NCI-H2227 (cell line): ENCODE measurements around the gene RAPGEF1.

ENCODE experiments used
- DNase-seq: peaks from one replicate; lab custom pipeline; 2025; ENCODE audit not compliant: unreplicated experiment; lab: John Stamatoyannopoulos, UW

Gene RAPGEF1

GRCh38 chr9:131611586-131612315 is 128.1 kb downstream of the RAPGEF1 start:
- no peak for DNase-seq

DNA sequence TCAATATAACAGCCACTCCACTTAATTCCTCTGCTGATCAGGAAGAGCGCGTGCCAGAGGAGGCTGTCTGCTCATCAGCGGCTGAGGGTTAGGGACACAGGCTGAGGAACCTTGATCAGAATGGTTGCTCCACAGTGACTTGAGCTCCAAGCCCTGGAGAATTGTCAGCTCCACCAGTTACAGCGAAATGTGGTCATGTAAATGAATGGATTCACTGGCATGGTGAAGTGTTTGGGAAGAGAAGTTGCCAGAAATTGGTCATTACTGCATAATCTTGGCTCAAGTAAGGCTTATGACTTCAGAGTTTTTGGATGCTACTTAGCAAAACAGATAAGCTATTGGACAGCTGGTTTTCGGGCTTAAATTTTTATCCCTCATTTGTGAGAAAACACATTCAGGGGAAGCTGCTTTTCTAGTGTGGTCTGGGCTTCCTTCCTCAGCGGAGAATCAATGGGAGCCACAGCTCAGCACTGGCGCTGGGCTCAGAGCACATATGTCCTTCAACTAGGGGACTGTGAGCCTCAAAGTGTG is 129.6 kb downstream of the RAPGEF1 start:
- DNase-seq, result no peak

DNA sequence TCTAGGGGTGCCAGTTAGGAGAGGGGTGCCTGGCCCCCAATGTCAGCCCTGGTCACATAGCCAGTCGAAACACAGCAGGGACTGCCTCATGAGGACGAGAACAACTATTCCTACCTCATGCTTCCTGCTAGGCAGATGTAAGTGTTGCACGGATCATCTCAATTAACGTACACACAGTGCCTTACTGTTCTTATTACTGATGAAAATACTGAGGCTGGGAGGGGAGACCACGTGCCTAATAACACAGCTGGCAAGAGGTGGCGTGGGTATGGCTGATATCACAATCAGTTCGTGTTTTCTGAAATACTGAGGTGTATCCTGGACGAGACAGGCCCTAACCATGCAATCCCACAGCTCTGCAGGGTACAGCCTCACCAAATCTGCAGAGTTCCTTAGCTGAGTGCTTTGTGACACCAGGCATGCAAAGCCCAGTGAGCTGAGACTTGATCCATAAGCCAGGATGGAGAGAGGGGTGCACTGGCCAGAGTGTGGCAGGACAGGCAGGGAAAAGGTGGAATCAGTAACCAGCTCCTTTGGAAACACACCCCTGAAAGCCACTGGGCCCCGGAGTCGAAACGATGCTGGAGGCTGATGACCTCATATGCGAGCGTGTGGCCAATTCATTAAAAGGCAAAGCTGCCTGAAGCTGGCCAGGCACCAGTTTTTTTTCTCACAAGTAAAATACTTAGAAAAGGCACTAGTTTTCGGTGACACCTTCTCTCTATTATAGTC is 130.6 kb downstream of the RAPGEF1 start:
- DNase-seq, result no peak

DNA sequence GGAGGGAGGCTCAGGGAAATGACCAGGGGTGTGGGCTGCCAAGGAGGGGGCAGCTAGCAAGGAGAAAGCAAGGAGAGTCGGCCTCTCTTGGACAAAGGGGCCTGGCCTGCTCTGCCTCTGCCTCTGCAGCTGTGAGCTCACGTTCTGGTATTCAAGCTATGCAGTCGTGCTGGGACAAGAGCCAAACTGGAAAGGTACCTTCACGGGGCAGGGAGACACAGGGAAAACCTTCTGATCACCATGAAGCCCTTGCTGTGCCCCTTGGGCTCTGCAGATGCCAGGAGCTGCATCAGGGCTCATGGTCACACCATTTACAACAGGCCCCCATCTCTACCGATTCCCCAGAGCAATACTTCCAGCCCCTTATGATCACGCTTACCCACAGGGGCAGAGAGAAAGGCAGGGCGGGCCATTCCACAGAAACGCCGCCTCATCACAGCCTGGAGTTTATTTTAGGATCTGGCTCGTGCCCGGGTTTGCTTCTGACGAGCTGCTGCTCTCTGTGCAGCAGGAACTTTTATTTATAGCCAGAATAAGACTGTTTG is 131.3 kb downstream of the RAPGEF1 start:
- DNase-seq, result no peak

- no peak for DNase-seq
Measured at GRCh38 chr9:131607591-131607990, 132.3 kb downstream of the RAPGEF1 start.

DNA sequence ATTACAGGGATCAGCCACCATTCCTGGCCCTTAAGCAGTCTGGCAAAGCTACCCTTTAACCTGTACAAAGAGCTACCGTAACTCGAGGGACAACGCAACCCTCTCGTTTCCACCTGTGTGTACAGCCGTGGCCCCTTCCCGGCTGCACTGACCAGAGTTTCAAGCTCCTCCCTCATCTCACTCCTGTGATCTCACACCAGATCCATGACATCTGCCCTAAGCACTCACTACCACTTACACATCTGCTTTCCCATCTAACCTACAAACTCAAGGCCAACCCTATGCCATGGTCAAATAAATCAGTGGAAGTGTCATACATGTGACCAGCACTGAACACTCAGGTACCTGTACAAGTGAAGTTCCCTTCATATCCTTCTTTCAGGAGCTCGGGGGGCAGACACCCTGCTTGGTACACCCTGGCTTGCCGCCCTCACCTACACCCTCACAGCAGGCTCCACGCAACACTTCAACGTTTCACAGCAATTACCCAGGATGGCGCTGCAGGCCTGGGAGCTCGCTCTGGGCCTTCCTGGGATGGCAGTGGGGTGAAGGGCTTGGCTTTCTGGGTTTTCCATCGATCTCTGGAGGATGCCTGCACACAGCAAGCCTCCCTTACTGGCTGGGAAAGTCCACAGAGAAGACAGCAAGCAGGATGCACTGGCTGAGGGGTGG is 132.8 kb downstream of the RAPGEF1 start:
- no peak for DNase-seq

DNA sequence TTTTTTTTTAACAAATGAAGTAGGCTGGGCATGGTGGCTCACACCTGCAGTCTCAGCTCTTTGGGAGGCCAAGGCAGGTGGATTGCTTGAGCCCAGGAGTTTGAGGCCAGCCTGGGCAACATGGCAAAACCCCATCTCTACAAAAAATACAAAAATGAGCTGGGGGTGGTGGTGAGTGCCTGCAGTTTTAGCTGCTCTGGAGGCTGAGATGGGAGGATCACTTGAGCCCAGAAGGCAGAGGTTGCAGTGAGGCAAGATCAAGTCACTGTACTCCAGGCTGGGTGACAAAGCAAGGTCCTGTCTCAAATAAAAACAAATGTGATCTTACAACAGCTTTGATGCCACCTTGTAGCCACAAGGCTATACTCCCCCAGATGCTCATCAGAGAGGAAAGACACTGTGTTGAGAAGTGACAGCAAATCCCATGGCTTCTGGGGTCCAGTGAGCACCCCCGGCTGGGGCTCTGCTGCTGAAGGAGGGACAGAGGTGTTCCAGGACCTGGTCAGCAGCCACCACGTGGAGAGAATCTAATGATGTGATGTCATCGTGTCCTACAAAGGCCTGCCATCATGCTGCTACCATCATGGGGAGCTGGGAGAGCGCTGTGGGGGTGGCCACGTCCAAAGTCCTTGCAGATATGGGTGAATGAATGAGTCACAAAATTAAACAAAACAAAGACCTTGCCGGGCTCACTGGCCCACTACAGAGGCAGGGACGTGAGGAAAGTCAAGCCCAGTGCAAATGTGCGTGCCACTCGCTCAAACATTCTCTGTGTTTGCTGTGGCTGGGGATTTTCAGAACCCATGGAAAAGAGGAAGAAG is 133.9 kb downstream of the RAPGEF1 start:
- no peak for DNase-seq

DNA sequence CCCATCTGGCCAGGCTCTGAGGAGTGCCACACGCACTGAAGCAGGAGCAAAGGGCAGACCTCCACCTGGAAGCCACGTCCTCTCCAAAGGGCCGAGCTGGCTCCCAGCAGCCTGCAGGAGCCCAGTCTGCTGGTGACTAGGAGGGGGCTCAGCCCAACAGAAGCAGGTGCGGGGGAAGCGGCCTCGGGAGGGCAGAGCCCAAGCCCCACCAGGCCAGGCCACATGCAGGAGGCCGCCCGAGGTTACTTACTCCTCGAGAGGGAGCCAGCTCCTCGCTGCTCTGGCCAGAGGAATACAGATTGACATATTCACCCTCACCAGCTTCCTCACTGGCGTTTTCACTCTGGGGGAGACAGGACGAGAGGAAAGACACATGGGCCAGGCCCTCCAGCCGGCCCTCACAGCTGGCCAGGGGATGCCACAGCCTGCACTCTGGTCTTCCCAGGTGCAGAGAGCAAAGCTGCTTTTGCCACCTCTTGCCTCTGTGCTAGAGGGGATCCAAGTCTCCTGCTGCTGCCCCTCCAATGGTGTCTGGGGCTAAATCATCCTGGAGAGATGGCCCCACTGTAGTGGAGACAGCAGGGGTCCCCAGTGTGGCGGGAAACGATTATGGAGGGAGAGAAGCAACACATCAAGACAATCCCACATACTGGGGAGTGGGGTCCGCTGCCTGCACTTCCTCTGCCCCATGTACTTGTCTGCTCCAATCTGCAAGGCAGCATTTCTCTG is 136.0 kb downstream of the RAPGEF1 start:
- DNase-seq, result no peak

GRCh38 chr9:131603199-131603598 is 136.7 kb downstream of the RAPGEF1 start:
- no peak for DNase-seq

- no peak for DNase-seq
Measured at GRCh38 chr9:131601683-131602181, 138.1 kb downstream of the RAPGEF1 start.

- no peak for DNase-seq
Measured at GRCh38 chr9:131598121-131598520, 141.8 kb downstream of the RAPGEF1 start.

- no peak for DNase-seq
Measured at GRCh38 chr9:131597246-131597645, 142.6 kb downstream of the RAPGEF1 start.

DNA sequence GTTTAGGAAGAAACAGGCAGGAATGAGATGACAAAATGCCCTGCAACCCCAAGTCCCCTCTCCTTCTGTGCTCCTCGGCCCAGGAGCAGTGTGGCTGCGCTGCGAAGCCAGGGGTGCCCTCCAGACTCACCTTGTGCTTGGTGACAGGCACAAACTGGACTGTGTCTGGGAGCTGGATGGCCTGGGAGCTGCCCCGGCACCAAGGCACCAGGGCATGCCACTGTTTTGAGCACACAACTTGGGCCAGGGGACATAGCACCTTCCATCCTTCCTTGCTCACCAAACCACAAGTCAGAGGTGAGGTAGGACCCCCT is 143.5 kb downstream of the RAPGEF1 start:
- no peak for DNase-seq

DNA sequence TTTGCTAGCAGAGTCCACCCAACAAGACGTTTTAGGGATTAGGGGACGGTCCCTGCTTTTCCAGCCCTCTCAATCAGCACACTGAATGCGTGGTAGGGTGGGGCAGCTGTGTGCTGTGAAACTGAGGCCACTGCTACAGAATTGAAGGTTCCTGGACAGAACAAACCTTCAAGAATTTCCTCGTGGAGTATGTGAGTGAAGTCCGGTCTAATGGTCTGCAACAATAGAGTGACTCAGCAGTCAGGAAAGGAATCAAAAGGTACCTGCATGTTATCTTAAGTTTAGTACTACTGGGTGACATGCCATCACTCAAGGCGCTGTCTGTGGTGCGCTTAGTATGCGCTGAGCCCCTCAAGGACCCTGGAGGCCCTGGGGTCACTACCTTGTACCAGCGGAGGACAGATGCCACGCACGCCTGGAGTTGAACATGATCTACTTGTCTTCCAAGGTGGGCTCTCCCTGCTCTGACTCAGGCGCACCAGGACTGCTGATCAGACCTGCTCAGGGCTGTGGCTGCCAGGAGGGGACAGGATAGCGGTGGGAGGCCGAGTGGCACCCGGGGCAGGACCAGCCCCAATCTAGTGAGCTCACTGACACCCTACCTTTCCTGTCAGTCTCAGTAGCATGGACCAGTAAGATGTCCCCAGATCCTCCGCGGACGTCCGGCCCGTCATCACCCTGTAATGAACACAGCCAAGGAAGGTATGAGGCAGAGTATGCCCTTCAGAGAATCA is 144.0 kb downstream of the RAPGEF1 start:
- no peak for DNase-seq

DNA sequence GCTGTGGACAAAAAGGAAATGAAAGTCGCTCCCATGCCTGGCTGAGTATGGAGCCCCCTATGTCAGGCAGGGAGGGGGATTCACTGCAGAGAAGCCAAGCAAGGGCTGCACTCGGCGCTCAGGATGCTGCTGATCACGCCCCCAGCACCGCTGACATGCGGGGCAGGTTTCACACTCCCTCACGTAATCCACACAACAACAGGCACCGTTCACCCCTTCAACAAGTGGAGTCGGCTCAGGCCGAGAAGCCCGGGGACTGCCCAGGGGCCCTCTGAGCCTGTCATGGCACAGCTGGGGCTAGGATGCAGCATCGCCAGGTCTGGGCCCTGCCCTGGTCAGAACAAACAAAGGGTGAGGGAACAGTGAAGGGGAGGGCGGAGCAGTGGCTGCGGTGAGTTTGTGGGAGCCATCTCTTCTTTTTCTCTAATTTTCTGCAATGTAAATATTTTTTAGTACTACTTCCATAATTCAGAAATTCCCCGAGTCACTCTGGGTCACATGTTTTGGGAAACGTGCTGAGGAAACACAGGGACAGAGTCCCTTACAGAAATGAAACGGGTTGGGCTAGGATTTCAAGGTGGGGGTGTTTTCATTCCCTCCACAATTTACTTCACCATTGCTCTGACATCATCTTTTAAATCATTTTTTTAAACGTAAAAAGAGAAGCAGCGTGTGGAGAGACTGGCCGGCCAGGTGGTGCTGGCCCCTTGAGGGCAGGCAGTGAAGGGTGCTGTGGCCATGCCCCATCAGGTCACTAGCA is 144.8 kb downstream of the RAPGEF1 start:
- DNase-seq, result no peak

- no peak for DNase-seq
Measured at GRCh38 chr9:131593936-131594665, 145.8 kb downstream of the RAPGEF1 start.

DNA sequence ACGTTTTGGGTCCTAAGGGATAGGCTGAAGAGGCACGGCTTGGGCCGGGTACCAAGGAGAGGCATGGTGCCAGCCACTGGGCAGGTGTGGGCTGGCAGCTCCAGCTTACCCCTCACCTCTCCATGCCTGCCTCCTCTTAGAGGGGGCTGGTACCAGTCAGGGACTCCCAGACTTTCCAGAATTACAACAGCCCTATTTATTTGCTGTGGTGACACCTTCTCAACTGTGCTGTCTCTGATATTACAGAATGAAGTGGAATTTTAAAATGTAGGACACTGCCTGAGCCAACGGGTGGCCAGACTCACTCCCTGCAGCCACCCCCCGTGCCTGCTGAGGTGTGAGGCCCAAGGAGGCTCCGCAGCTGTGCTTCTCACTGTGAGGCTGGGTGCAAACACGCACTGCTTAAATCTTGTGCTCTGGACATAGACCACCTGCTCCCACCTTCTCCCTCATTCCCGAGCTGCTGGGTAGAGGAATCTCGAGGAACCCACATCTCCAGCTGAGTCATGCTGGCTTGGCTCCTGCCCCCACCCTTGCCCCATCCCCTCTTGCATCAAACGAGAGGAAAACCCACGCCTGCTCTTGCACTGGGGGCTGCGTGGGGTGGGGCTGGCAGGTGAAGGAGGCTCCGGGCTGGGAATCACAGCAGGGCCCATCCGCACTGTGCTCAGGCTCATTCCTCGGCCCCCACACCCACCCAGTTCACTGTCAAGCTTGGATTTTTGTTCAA is 146.6 kb downstream of the RAPGEF1 start:
- DNase-seq, result no peak
